GM12801 (cell line): Measurements from ENCODE around the gene PINK1.

ENCODE experiments used
- CTCF ChIP-seq: IDR thresholded peaks from one replicate; pipeline ENCODE4 v1.5.1; 2011; ENCODE audit warnings: control low read depth; ENCODE audit not compliant: insufficient read length; ENCODE audit errors: extremely low read depth

Gene PINK1

DNA sequence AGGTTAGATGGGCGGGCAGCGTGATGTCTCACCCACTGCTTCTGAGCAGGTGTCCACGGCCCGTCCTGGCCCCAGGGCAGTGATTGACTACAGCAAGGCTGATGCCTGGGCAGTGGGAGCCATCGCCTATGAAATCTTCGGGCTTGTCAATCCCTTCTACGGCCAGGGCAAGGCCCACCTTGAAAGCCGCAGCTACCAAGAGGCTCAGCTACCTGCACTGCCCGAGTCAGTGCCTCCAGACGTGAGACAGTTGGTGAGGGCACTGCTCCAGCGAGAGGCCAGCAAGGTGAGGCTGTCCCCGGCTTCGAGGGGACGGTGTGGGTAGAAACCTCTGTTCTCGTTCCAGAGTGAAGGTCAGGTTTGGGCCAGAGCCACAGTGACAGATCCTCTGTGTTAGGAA lies 15.7 kb downstream of the PINK1 start:
- TF ChIP-seq CTCF, result no peak

DNA sequence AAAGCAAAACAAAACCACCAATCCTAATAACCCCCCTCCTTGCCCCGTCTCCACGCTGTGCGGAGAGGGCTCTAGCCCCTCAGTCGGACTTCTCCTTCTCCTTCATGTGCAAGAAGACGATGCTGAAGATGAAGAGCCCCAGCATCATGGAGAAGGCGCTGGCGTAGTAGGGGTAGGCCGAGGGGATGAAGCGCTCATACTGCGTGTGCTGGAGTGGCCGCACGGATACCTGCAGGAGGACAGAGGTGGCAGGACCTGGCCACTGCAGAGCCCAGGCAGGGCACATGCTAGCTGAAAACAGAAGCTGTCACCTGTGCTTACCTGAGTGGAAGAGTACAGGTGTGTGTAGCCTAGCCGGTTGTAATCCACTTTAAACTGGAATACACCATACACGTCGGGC lies 19.0 kb downstream of the PINK1 start:
- TF ChIP-seq CTCF, result no peak

DNA sequence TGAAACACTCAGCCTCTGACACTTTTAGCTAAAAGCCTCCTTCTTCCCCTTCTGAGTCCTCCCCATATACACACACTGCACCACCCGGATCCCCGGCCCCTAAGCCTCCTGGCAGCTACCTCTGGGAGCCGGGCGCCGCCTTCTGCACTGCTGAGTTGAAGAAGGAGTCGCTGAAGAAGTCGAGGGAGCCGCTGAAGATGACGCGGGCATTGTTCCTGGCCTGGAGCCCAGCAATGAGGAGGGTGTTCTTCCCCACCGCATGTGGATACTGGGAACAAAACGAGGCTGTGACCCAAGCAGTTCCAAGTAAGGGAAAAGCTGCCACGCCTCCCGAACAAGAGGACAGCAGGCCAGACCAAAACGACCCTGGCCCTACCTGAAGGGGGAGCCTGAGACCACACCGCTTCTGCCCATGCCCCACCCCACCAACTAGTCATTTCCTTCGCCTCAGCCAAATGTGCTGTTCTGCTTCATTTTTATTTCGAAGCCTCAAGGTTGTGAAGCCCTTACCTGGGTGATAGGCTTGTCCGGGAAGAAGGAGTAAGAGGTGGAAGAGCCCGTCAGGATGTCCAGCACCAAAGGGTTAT lies 20.9 kb downstream of the PINK1 start:
- no peak for TF ChIP-seq CTCF

DNA sequence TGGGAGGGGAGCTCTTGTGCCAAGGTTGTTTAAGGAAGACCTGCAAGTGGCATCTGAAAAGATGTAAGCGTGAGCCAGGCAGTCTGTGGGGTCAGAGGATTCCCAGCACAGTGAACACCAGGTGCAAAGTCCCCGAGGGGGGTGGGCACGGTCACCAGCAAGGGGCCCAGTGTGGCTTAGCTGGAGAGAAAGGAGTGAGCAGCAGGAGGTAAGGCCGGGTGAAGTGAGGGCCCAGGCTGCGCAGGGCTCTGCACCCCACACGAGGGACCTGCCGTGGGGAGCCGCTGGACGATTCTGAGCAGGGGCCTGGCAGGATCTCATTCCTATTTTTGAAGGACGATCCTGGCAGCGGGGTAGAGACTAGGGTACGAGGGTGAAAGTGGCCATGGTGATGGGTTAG lies 23.8 kb downstream of the PINK1 start:
- no peak for TF ChIP-seq CTCF

DNA sequence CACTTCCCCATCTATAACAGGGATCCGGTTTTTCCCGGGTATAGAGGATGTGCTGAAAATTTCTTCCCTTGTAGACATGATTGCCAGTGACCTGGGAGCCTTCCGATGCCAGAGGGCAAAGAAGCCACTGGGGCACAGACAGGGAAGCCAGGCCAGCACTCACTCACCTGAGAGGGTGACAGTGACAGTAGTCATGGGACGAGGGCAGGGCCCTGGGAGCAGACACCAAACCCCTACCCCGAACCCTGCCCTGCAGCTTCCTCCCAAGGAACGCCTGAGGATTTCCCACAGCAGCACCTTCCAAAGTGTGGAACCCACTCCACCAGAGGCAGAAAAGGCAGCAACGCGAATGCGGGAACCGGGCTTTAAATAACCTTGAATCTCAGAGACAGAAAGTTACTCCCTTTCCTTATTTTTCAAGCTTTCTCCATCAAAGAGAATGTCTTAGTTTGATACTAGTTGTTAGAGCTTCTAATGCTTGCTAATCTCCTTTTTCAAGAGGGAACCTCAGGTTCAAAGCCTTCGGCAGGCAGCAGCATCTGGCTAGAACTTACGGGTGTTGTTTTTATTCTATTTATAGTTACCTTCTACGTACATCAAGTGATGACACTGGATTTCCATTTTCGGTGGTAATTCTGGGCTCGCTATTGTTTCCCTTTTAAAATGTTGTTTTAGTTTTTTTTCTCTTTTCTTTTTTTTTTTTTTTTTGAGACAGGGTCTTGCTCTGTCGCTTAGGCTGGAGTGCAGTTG lies 25.1 kb downstream of the PINK1 start:
- TF ChIP-seq CTCF, result no peak

GRCh38 chr1:20660363-20660762 lies 27.1 kb downstream of the PINK1 start:
- no peak for TF ChIP-seq CTCF

DNA sequence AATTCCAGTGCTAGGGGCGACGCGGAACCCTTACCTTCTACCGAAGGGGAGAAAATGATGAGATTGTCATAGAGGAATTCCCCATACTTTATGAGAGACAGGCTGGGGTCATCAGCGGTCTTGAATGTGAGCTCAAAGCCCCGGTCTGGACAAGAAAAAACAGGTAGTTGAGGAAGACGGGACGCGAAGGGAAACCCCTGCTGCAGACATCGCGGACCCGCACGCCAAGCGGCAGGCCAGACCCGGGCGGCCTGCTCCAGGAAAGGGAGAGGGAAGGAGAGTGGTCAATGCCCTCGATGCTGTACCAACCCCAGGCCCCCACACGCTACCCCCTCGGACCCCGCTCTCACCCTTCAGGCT lies 27.6 kb downstream of the PINK1 start:
- no peak for TF ChIP-seq CTCF
